Measurements from ENCODE around the gene TMSB4Y. TPM values are rescaled to one million over a fixed set of nuclear protein-coding genes. Genes with fewer than 3 reads are reported as not detected.

TMSB4Y gene
- total and polyA plus RNA-seq, 2 donors (not counting 3 experiments of a cell fraction or from before 2014, with no cell fraction given): 0.50 to 1.6 TPM

DNA sequence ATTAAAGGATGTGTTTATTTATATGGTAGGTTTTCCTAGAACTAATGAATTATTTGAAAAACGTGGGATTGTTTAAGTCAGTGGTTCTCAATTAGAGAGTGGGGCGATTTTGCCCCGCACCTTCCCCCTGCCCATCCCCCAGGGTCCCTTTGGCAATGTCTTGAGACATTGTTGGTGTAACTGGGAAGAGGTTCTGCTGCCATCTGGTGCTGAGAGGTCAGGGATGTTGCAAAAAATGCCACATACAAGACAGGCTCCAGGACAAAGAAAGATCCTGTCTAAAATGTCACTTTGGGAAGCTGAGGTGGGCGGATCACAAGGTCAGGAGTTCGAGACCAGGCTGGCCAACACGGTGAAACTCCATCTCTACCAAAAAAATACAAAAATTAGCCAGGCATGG lies 25.8 kb downstream of the TMSB4Y start:
- dilution Hi-C loops (cut with MboI; ENCODE audit: extremely low pct_ligation_motif_present, low sequenced_read_pairs) (no loop called here), intact Hi-C loops (cut with micrococcal nuclease) (no loop called here)
- POLR2A ChIA-PET: no interaction called here
- Histone ChIP-seq H4K20me1 (replicated peaks; ENCODE audit: control insufficient read depth, extremely low read depth, insufficient read depth, low read length) (no peaks in the 10 kb centered on the region), H3K27ac (ENCODE audit: insufficient read depth, low read depth, low read length) (no peak overlapping the region), H3K4me3 (replicated peaks in 1 of 3; ENCODE audit: insufficient read depth in 1 of 3, low read depth in 1 of 3, low read length in 3 of 3) (no peak overlapping the region), H3K9ac (replicated peaks; ENCODE audit: extremely low read depth, insufficient read depth, low read length) (no peak overlapping the region), H3K4me2 (ENCODE audit: insufficient read depth, low read length) (no peak overlapping the region), H3K4me1 (ENCODE audit: control insufficient read depth, extremely low read depth, insufficient read depth, low read length) (no peaks in the 10 kb centered on the region), H3K27me3 (ENCODE audit: control insufficient read depth in 2 of 2, insufficient read depth in 2 of 2, low read length in 2 of 2) (no peaks in the 10 kb centered on the region), H3K36me3 (ENCODE audit: control insufficient read depth in 2 of 2, extremely low read depth in 1 of 2, insufficient read depth in 2 of 2, low read length in 2 of 2) (no peaks in the 10 kb centered on the region), H3K9me1 (replicated peaks; ENCODE audit: control insufficient read depth, extremely low read depth, insufficient read depth, low read length) (no peaks in the 10 kb centered on the region), H2AFZ (ENCODE audit: low read depth, low read length) (no peak overlapping the region), H3K79me2 (ENCODE audit: control insufficient read depth, insufficient read depth, low read length) (no peaks in the 10 kb centered on the region), H3K9me3 (replicated peaks; ENCODE audit: control insufficient read depth, insufficient read depth, low read length) (no peaks in the 10 kb centered on the region)
- DNase-seq (ENCODE audit: low read depth, low spot score): no peak
- CTCF ChIA-PET: no interaction called here
- no TSS peak for BruUV-seq (replicated peaks)
- TF ChIP-seq GATA2 (IDR thresholded peaks at IDR 0.05; ENCODE audit: insufficient read depth, insufficient read length, low read depth, low read length) (no peak), POLR2A (IDR thresholded peaks at IDR 0.05; ENCODE audit: low read depth, low read length) (no peak), MYC (IDR thresholded peaks at IDR 0.05; ENCODE audit: low read depth, low read length) (no peak), JUN (IDR thresholded peaks at IDR 0.05; ENCODE audit: borderline replicate concordance, insufficient read depth, insufficient read length, low read depth) (no peak), POLR2AphosphoS5 (IDR thresholded peaks at IDR 0.05; ENCODE audit: insufficient read depth, low read depth, low read length) (no peak), MAX (IDR thresholded peaks at IDR 0.05; ENCODE audit: insufficient read depth, insufficient read length) (no peak), EZH2 (IDR thresholded peaks at IDR 0.05; ENCODE audit: borderline replicate concordance, low read depth, low read length, severe bottlenecking) (no peak), CTCF (IDR thresholded peaks at IDR 0.05; ENCODE audit: extremely low read depth in 1 of 2, insufficient read depth in 1 of 2, low read depth in 1 of 2, low read length in 2 of 2) (no peak)
- no peak for FAIRE-seq

Data from endothelial cell of umbilical vein (primary cell).